ENCODE measurements around the gene LAMC3. TPM values are rescaled to one million over a fixed set of nuclear protein-coding genes. Genes with fewer than 3 reads are reported as not detected.

The LAMC3 gene
- total and polyA plus RNA-seq, 8 donors = 0.61 to 9.6 (median 0.93) TPM; not detected in 1

DNA sequence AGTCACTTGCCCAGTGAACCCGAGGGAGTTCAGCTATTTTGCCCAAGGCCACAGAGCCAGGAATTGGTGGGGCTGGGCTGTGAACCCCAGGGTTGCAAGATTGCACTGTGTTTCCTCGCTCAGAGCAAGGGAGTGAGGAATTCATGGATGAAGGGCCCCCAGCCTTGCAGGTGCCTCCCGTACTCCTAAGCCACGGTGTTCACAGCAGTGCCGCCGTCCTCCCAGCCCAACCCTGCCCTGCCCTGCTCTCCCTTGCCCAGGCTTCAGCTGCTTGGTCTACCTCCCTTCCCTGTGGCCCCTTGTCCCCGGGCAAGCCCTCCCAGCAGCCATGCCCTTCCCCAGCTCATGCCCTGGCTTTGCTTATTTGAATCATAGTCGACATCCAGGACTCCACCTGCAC lies 6.1 kb downstream of the LAMC3 start:
- TF ChIP-seq POLR2AphosphoS5 (IDR thresholded peaks at IDR 0.05) (no peak), EP300 (IDR thresholded peaks at IDR 0.05) (no peak)
- TF ChIP-seq, protein P1, sequence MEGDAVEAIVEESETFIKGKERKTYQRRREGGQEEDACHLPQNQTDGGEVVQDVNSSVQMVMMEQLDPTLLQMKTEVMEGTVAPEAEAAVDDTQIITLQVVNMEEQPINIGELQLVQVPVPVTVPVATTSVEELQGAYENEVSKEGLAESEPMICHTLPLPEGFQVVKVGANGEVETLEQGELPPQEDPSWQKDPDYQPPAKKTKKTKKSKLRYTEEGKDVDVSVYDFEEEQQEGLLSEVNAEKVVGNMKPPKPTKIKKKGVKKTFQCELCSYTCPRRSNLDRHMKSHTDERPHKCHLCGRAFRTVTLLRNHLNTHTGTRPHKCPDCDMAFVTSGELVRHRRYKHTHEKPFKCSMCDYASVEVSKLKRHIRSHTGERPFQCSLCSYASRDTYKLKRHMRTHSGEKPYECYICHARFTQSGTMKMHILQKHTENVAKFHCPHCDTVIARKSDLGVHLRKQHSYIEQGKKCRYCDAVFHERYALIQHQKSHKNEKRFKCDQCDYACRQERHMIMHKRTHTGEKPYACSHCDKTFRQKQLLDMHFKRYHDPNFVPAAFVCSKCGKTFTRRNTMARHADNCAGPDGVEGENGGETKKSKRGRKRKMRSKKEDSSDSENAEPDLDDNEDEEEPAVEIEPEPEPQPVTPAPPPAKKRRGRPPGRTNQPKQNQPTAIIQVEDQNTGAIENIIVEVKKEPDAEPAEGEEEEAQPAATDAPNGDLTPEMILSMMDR (IDR thresholded peaks at IDR 0.05) = no peak
- 68 to 83% (median 75%) methylated on average over 8 of the region's 8 CpGs for WGBS, 5 donors
- Histone ChIP-seq H3K27ac (no peak overlapping the region), H3K4me1 (no peaks in the 10 kb centered on the region), H3K36me3 (no peaks in the 10 kb centered on the region), H3K9me3 (peaks cover 0 to under 1% (median 0%) of the 10 kb centered on the region in 4 donors), H3K27me3 (peaks cover 0 to 93% (median 16%) of the 10 kb centered on the region in 3 donors), H3K4me3 (no peak overlapping the region)
- intact Hi-C loops (cut with DNase I; ENCODE audit: low total_unique reads) = no loop called here
- DNase-seq = no peak

GRCh38 chr9:131015876-131016397 lies 7.0 kb downstream of the LAMC3 start:
- Histone ChIP-seq H3K4me1 (no peaks in the 10 kb centered on the region), H3K27ac (no peak overlapping the region), H3K27me3 (peaks cover 0 to 86% (median 9%) of the 10 kb centered on the region in 3 donors), H3K9me3 (peaks cover 0 to 6% (median 0%) of the 10 kb centered on the region in 4 donors), H3K4me3 (no peak overlapping the region), H3K36me3 (no peaks in the 10 kb centered on the region)
- 86 to 93% (median 93%) methylated on average over 6 of the region's 6 CpGs for WGBS, 5 donors
- no peak for DNase-seq
- intact Hi-C loops (cut with DNase I; ENCODE audit: low total_unique reads) = no loop called here
- no peak for TF ChIP-seq POLR2AphosphoS5 (IDR thresholded peaks at IDR 0.05)
- TF ChIP-seq POLR2A (IDR thresholded peaks at IDR 0.05) = no peak
- TF ChIP-seq EP300 (IDR thresholded peaks at IDR 0.05) = no peak
- TF ChIP-seq, protein P1 (IDR thresholded peaks at IDR 0.05) = no peak

- Histone ChIP-seq H3K27me3 (peaks cover 0 to 74% (median 9%) of the 10 kb centered on the region in 3 donors), H3K4me3 (no peak overlapping the region), H3K9me3 (peaks cover 0 to 6% (median 0%) of the 10 kb centered on the region in 4 donors), H3K27ac (no peak overlapping the region), H3K4me1 (no peaks in the 10 kb centered on the region), H3K36me3 (no peaks in the 10 kb centered on the region)
- TF ChIP-seq POLR2AphosphoS5 (IDR thresholded peaks at IDR 0.05) = no peak
- no peak for TF ChIP-seq EP300 (IDR thresholded peaks at IDR 0.05)
- TF ChIP-seq POLR2A (IDR thresholded peaks at IDR 0.05) = no peak
- TF ChIP-seq, protein P1 (IDR thresholded peaks at IDR 0.05) = no peak
- 42 to 72% (median 47%) methylated on average over 21 of the region's 21 CpGs for WGBS, 5 donors
- intact Hi-C loops (cut with DNase I; ENCODE audit: low total_unique reads) = no loop called here
- DNase-seq = no peak
These were observed 8.1 kb downstream of the LAMC3 start for GRCh38 chr9:131017067-131017466.

DNA sequence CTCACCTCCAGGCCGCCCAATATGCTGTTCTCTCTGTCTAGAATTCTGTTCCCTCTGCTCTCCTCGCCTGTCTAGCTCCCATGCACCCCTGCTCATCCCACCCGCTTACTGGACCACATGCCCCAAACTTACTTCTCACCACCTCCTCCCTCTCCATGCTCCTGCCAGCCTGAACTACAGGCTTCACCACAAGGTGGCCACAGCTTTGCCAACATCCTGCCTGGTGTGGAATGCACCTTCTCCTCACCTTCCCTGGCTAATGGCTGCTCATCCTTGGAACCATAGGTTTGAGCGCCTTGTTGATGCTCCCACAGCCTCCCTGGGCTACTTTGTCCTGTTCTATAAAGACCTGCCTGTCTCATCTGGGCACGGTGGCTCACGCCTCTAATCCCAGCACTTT lies 9.6 kb downstream of the LAMC3 start:
- H3K4me1 ChIP-seq = no peaks in the 10 kb centered on the region
- H3K36me3 ChIP-seq = no peaks in the 10 kb centered on the region
- peaks cover 0 to 6% (median 0%) of the 10 kb centered on the region in 4 donors for H3K9me3 ChIP-seq
- no peak overlapping the region for H3K27ac ChIP-seq
- peaks cover 0 to 67% (median 0%) of the 10 kb centered on the region in 3 donors for H3K27me3 ChIP-seq
- DNase-seq = no peak
- intact Hi-C loops (cut with DNase I; ENCODE audit: low total_unique reads) = no loop called here
- no peak overlapping the region for H3K4me3 ChIP-seq
- 75 to 84% (median 81%) methylated on average over 6 of the region's 6 CpGs for WGBS, 5 donors
- TF ChIP-seq EP300 (IDR thresholded peaks at IDR 0.05) (no peak), POLR2AphosphoS5 (IDR thresholded peaks at IDR 0.05) (no peak), POLR2A (IDR thresholded peaks at IDR 0.05) (no peak)
- TF ChIP-seq, protein P1 (IDR thresholded peaks at IDR 0.05) = peak in 1 of 7 experiments; percentile 15

Data from stomach (tissue), 9 donors.